ENCODE measurements around the gene SYNGR2.

GRCh38 chr17:78173097-78173715, 4.8 kb downstream of the SYNGR2 start:
- TF ChIP-seq YY1 (IDR thresholded peaks at IDR 0.05; ENCODE audit: insufficient read depth, insufficient read length) = no peak
- TF ChIP-seq ZNF274 (IDR thresholded peaks at IDR 0.05; ENCODE audit: low read depth, low read length) = no peak

All from NT2/D1 (cell line).